DND-41 (cell line): Measurements from ENCODE around the gene TMEM263.

ENCODE experiments used
- ATAC-seq: fragments of 200-7000 bp; cut with Tn5 transposase; 3 replicates; pipeline ENCODE4 v1.9.1; 2021; ENCODE audit warnings: low read depth; ENCODE audit not compliant: insufficient read depth
- DNase-seq: peaks from one replicate; pipeline ENCODE4 v3.0.0-alpha.2; 2020
- H2AFZ ChIP-seq: 2 replicates; pipeline ENCODE4 v1.6.0; 2012; ENCODE audit warnings: low read depth, low read length
- H3K27ac ChIP-seq: 2 replicates; pipeline ENCODE4 v1.5.1; 2012; ENCODE audit warnings: low read length, inconsistent platforms
- H3K27me3 ChIP-seq: fragments of 200-600 bp; sonication (generic); 2 replicates; pipeline ENCODE4 v1.6.0; 2012; ENCODE audit warnings: low read length, mild to moderate bottlenecking, inconsistent platforms; ENCODE audit not compliant: insufficient read depth, poor library complexity
- H3K36me3 ChIP-seq: 2 replicates; pipeline ENCODE4 v1.5.1; 2012; ENCODE audit warnings: low read length, inconsistent platforms; ENCODE audit not compliant: insufficient read depth
- H3K4me1 ChIP-seq: 2 replicates; pipeline ENCODE4 v1.5.1; 2012; ENCODE audit warnings: mild to moderate bottlenecking, low read length; ENCODE audit not compliant: insufficient read depth
- H3K4me2 ChIP-seq: 2 replicates; pipeline ENCODE4 v1.6.0; 2012; ENCODE audit warnings: mild to moderate bottlenecking, moderate library complexity, low read length, inconsistent platforms; ENCODE audit not compliant: insufficient read depth
- H3K4me3 ChIP-seq, 2 experiments: fragments of 200-600 bp in 1 of 2; shearing (Covaris generic) in 1 of 2; 2 replicates each; pipeline ENCODE4 v1.5.1; 2012 to 2016; ENCODE audit warnings: inconsistent platforms in 2 of 2, low read length in 2 of 2, mild to moderate bottlenecking in 2 of 2, low read depth in 1 of 2, moderate library complexity in 1 of 2
- H3K79me2 ChIP-seq: 2 replicates; pipeline ENCODE4 v1.6.0; 2012; ENCODE audit warnings: low read length, inconsistent platforms; ENCODE audit not compliant: insufficient read depth
- H3K9ac ChIP-seq: 2 replicates; pipeline ENCODE4 v1.6.0; 2012; ENCODE audit warnings: low read depth, mild to moderate bottlenecking, inconsistent platforms, low read length, moderate library complexity
- H3K9me3 ChIP-seq: 2 replicates; pipeline ENCODE4 v1.5.1; 2012; ENCODE audit warnings: low read length, moderate library complexity, mild to moderate bottlenecking, inconsistent platforms; ENCODE audit not compliant: insufficient read depth, severe bottlenecking
- H4K20me1 ChIP-seq: 2 replicates; pipeline ENCODE4 v1.6.0; 2012; ENCODE audit warnings: low read length; ENCODE audit not compliant: insufficient read depth
- CTCF ChIP-seq: IDR thresholded peaks from 2 replicates; pipeline ENCODE4 v1.5.1; 2012; ENCODE audit warnings: borderline replicate concordance, low read length, moderate library complexity, mild to moderate bottlenecking; ENCODE audit not compliant: poor library complexity, severe bottlenecking; ENCODE audit errors: extremely low read depth
- EZH2 ChIP-seq: IDR thresholded peaks from 3 replicates; pipeline ENCODE4 v1.6.1; 2012; ENCODE audit warnings: borderline replicate concordance, low read depth, mild to moderate bottlenecking, moderate library complexity, low read length, inconsistent platforms; ENCODE audit not compliant: severe bottlenecking

Gene TMEM263

GRCh38 chr12:106955377-106956047, at the start of gene TMEM263:
Gene TMEM263 (plus strand): TSS chr12:106955907. CDS start chr12:106967117, 11,210 bp downstream.
- TF ChIP-seq EZH2 (no peak), CTCF (no peak)
- Histone ChIP-seq H2AFZ (peak within 1 kb of the TSS; percentile 88), H3K27me3 (no peaks in the 10 kb centered on the region), H3K27ac (peak within 1 kb of the TSS; percentile 89), H3K9ac (peak within 1 kb of the TSS; percentile 73), H3K4me2 (peak within 1 kb of the TSS; percentile 91), H3K36me3 (no peaks in the 10 kb centered on the region; the same call in 1 of the 2 replicates), H3K9me3 (no peaks in the 10 kb centered on the region), H3K79me2 (peaks cover 59% of the 10 kb centered on the region), H4K20me1 (no peaks in the 10 kb centered on the region; the same call in 1 of the 2 replicates), H3K4me3 (peak within 1 kb of the TSS; percentile 81 to 99), H3K4me1 (peaks cover 33% of the 10 kb centered on the region)
- DNase-seq: peak; percentile 97
- ATAC-seq: peak; percentile 81

GRCh38 chr12:106906715-106907114, 49.0 kb upstream of the TMEM263 start:
- Histone ChIP-seq H3K79me2 (no peaks in the 10 kb centered on the region), H4K20me1 (no peaks in the 10 kb centered on the region), H3K36me3 (no peaks in the 10 kb centered on the region), H3K27me3 (no peaks in the 10 kb centered on the region), H3K9me3 (no peaks in the 10 kb centered on the region), H3K27ac (no peak overlapping the region), H2AFZ (no peak overlapping the region), H3K4me2 (no peak overlapping the region), H3K4me1 (peaks cover 3% of the 10 kb centered on the region; the same call in 1 of the 2 replicates), H3K4me3 (no peak overlapping the region), H3K9ac (no peak overlapping the region)
- ATAC-seq (no peak), DNase-seq (no peak)
- TF ChIP-seq CTCF (no peak), EZH2 (no peak)

- no peak overlapping the region for H3K4me2 ChIP-seq
- no peak for DNase-seq
- H3K27me3 ChIP-seq: no peaks in the 10 kb centered on the region
- H3K36me3 ChIP-seq: no peaks in the 10 kb centered on the region
- no peak overlapping the region for H2AFZ ChIP-seq
- no peaks in the 10 kb centered on the region for H3K9me3 ChIP-seq
- H3K4me1 ChIP-seq: peaks cover 3% of the 10 kb centered on the region; the same call in 1 of the 2 replicates
- no peak for ATAC-seq
- no peak overlapping the region for H3K4me3 ChIP-seq
- no peak for TF ChIP-seq EZH2
- no peak for TF ChIP-seq CTCF
- no peak overlapping the region for H3K27ac ChIP-seq
- H3K79me2 ChIP-seq: no peaks in the 10 kb centered on the region
- no peaks in the 10 kb centered on the region for H4K20me1 ChIP-seq
- H3K9ac ChIP-seq: no peak overlapping the region
Observed at GRCh38 chr12:106907411-106907810, 48.3 kb upstream of the TMEM263 start.
